A549 (cell line): ENCODE results near the gene EXOC6.

ENCODE experiments used
- EP300 ChIP-seq, 2 experiments: fragments of >200 bp; sonication (Bioruptor Twin); formaldehyde crosslinking; IDR thresholded peaks; 2 replicates in 1 of 2; 3 replicates in 1 of 2; pipeline ENCODE4 v1.6.1; 2016 to 2017
- POLR2AphosphoS2 ChIP-seq: conservative IDR thresholded peaks from 2 replicates; pipeline ENCODE4 v1.6.1; 2012; ENCODE audit warnings: low read length, improper control_type of control experiment, inconsistent platforms
- RFX5 ChIP-seq: fragments of 450-650 bp; IDR thresholded peaks from 2 replicates; pipeline ENCODE4 v1.7.1; 2014; ENCODE audit warnings: antibody characterized with exemption, mild to moderate bottlenecking, moderate library complexity
- TF ChIP-seq, protein P1 (sequence below): fragments of >200 bp; sonication (Bioruptor Twin); formaldehyde crosslinking; IDR thresholded peaks from 3 replicates; pipeline ENCODE4 v1.5.1; 2016
- TF ChIP-seq, protein P2 (sequence below): IDR thresholded peaks from 2 replicates; pipeline ENCODE4 v1.6.1; 2012
- TF ChIP-seq, protein P3 (sequence below): fragments of 150-350 bp; IDR thresholded peaks from 2 replicates; pipeline ENCODE4 v1.6.1; 2014; ENCODE audit warnings: low read depth, mild to moderate bottlenecking, low read length
- TF ChIP-seq, protein P4 (sequence below): fragments of 250-450 bp; sonication (Bioruptor Pico); IDR thresholded peaks from 2 replicates; pipeline ENCODE4 v1.5.0; 2021; ENCODE audit warnings: mild to moderate bottlenecking, moderate library complexity, borderline replicate concordance

DNA sequence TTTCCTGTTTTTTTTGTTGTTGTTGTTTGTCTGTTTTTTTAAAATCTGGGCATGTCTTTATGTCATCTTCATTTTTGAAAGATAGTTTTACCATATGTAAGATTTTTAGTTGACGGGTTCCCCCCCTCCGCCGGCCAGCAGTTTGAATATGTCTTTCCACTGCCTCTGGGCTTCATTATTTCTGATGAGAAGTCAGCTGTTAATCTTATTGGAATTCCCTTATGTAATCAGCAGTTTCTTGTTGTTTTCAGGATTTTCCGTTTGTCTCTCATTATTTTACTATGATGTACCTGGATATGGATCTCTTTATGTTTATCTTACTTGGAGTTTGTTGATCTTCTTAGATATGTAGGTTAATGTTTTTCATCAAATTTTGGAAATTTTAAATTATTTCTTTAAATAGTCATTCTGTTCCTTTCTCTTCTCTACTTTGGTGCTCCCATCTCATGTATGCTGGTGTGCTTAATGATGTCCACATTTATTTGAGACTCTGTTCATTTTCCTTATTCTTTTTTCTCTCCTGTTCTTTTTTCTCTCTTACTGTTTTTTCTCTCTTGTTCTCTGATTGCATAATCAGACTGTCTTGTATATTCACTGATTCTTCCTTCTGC lies 9.7 kb downstream of the EXOC6 start:
- TF ChIP-seq, protein P1, sequence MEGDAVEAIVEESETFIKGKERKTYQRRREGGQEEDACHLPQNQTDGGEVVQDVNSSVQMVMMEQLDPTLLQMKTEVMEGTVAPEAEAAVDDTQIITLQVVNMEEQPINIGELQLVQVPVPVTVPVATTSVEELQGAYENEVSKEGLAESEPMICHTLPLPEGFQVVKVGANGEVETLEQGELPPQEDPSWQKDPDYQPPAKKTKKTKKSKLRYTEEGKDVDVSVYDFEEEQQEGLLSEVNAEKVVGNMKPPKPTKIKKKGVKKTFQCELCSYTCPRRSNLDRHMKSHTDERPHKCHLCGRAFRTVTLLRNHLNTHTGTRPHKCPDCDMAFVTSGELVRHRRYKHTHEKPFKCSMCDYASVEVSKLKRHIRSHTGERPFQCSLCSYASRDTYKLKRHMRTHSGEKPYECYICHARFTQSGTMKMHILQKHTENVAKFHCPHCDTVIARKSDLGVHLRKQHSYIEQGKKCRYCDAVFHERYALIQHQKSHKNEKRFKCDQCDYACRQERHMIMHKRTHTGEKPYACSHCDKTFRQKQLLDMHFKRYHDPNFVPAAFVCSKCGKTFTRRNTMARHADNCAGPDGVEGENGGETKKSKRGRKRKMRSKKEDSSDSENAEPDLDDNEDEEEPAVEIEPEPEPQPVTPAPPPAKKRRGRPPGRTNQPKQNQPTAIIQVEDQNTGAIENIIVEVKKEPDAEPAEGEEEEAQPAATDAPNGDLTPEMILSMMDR, result no peak
- TF ChIP-seq EP300 (IDR thresholded peaks at IDR 0.05) (no peak), RFX5 (no peak), POLR2AphosphoS2 (no peak)
- TF ChIP-seq, protein P2, sequence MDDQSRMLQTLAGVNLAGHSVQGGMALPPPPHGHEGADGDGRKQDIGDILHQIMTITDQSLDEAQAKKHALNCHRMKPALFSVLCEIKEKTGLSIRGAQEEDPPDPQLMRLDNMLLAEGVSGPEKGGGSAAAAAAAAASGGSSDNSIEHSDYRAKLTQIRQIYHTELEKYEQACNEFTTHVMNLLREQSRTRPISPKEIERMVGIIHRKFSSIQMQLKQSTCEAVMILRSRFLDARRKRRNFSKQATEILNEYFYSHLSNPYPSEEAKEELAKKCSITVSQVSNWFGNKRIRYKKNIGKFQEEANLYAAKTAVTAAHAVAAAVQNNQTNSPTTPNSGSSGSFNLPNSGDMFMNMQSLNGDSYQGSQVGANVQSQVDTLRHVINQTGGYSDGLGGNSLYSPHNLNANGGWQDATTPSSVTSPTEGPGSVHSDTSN, result no peak
- TF ChIP-seq, protein P3, sequence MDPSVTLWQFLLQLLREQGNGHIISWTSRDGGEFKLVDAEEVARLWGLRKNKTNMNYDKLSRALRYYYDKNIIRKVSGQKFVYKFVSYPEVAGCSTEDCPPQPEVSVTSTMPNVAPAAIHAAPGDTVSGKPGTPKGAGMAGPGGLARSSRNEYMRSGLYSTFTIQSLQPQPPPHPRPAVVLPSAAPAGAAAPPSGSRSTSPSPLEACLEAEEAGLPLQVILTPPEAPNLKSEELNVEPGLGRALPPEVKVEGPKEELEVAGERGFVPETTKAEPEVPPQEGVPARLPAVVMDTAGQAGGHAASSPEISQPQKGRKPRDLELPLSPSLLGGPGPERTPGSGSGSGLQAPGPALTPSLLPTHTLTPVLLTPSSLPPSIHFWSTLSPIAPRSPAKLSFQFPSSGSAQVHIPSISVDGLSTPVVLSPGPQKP, result no peak
- TF ChIP-seq, protein P4, sequence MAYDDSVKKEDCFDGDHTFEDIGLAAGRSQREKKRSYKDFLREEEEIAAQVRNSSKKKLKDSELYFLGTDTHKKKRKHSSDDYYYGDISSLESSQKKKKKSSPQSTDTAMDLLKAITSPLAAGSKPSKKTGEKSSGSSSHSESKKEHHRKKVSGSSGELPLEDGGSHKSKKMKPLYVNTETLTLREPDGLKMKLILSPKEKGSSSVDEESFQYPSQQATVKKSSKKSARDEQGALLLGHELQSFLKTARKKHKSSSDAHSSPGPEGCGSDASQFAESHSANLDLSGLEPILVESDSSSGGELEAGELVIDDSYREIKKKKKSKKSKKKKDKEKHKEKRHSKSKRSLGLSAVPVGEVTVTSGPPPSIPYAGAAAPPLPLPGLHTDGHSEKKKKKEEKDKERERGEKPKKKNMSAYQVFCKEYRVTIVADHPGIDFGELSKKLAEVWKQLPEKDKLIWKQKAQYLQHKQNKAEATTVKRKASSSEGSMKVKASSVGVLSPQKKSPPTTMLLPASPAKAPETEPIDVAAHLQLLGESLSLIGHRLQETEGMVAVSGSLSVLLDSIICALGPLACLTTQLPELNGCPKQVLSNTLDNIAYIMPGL (CRISPR knock-in tag), result no peak
